Liver (tissue), 9 donors: ENCODE results near the gene SERPINA5. TPM values are rescaled to one million over a fixed set of nuclear protein-coding genes. Genes with fewer than 3 reads are reported as not detected.

Source experiments
- DNase-seq: peaks from one replicate; pipeline ENCODE4 v3.0.0-alpha.2; 2017; ENCODE audit warnings: low spot score
- H3K27ac ChIP-seq, 2 donors: one replicate each; pipeline ENCODE4 v1.7.0; 2013; ENCODE audit warnings: inconsistent platforms in 2 of 2, low read length in 2 of 2, control low read depth in 1 of 2, low read depth in 1 of 2, mild to moderate bottlenecking in 1 of 2
- H3K27me3 ChIP-seq, 4 donors: one replicate each; pipeline versions ENCODE4 v1.6.1 to v1.7.0; 2013; ENCODE audit warnings: low read length in 3 of 4, inconsistent platforms in 1 of 4, mild to moderate bottlenecking in 1 of 4, moderate library complexity in 1 of 4; ENCODE audit not compliant: control insufficient read depth in 4 of 4, insufficient read depth in 4 of 4
- H3K36me3 ChIP-seq, 4 donors: one replicate each; pipeline versions ENCODE4 v1.6.1 to v1.7.0; 2013; ENCODE audit warnings: low read length in 3 of 4, mild to moderate bottlenecking in 3 of 4, low read depth in 1 of 4, moderate library complexity in 1 of 4; ENCODE audit not compliant: control insufficient read depth in 4 of 4, insufficient read depth in 3 of 4
- H3K4me1 ChIP-seq, 4 donors: one replicate each; pipeline versions ENCODE4 v1.6.1 to v1.7.0; 2013; ENCODE audit warnings: low read length in 3 of 4, mild to moderate bottlenecking in 3 of 4, moderate library complexity in 1 of 4; ENCODE audit not compliant: control insufficient read depth in 4 of 4, insufficient read depth in 4 of 4
- H3K4me3 ChIP-seq, 3 donors: one replicate each; pipeline versions ENCODE4 v1.6.1 to v1.7.0; 2013; ENCODE audit warnings: low read length in 3 of 3, control low read depth in 1 of 3, low read depth in 1 of 3, mild to moderate bottlenecking in 1 of 3
- H3K9ac ChIP-seq, 2 donors: one replicate each; pipeline ENCODE4 v1.7.0; 2013; ENCODE audit warnings: low read length in 2 of 2, mild to moderate bottlenecking in 2 of 2, moderate library complexity in 2 of 2, control low read depth in 1 of 2, low read depth in 1 of 2
- H3K9me3 ChIP-seq, 4 donors: one replicate each; pipeline versions ENCODE4 v1.6.1 to v1.7.0; 2013; ENCODE audit warnings: low read length in 3 of 4; ENCODE audit not compliant: control insufficient read depth in 4 of 4
- EGR1 ChIP-seq, 2 donors: IDR thresholded peaks; 2 replicates each; pipeline ENCODE4 v1.6.1; 2016 to 2018; ENCODE audit warnings: antibody characterized with exemption in 2 of 2, low read depth in 2 of 2
- FOXA1 ChIP-seq: IDR thresholded peaks from 2 replicates; pipeline ENCODE4 v1.6.1; 2016; ENCODE audit warnings: antibody characterized with exemption
- FOXA2 ChIP-seq: IDR thresholded peaks from 2 replicates; pipeline ENCODE4 v1.6.1; 2016; ENCODE audit warnings: antibody characterized with exemption
- GABPA ChIP-seq, 2 donors: IDR thresholded peaks in 1 of 2; conservative IDR thresholded peaks in 1 of 2; 2 replicates each; pipeline ENCODE4 v1.6.1; 2016; ENCODE audit warnings: antibody characterized with exemption in 2 of 2, mild to moderate bottlenecking in 1 of 2, moderate library complexity in 1 of 2
- HNF4A ChIP-seq, 2 donors: conservative IDR thresholded peaks; 2 replicates each; pipeline ENCODE4 v1.6.1; 2016; ENCODE audit warnings: antibody characterized with exemption in 2 of 2, mild to moderate bottlenecking in 2 of 2
- HNF4G ChIP-seq: IDR thresholded peaks from 2 replicates; pipeline ENCODE4 v1.6.1; 2016; ENCODE audit warnings: antibody characterized with exemption
- JUND ChIP-seq, 2 donors: IDR thresholded peaks; 2 replicates each; pipeline ENCODE4 v1.6.1; 2016; ENCODE audit warnings: antibody characterized with exemption in 2 of 2
- NR2F2 ChIP-seq: IDR thresholded peaks from 2 replicates; pipeline ENCODE4 v1.6.1; 2016; ENCODE audit warnings: antibody characterized with exemption
- RAD21 ChIP-seq, 2 donors: IDR thresholded peaks; 2 replicates each; pipeline ENCODE4 v1.6.1; 2016; ENCODE audit warnings: antibody characterized with exemption in 2 of 2, mild to moderate bottlenecking in 2 of 2
- RXRA ChIP-seq, 2 donors: IDR thresholded peaks; 2 replicates each; pipeline ENCODE4 v1.6.1; 2017 to 2018; ENCODE audit warnings: antibody characterized with exemption in 2 of 2, mild to moderate bottlenecking in 1 of 2
- SP1 ChIP-seq: IDR thresholded peaks from 2 replicates; pipeline ENCODE4 v1.6.1; 2018; ENCODE audit warnings: antibody characterized with exemption, mild to moderate bottlenecking
- TAF1 ChIP-seq: conservative IDR thresholded peaks from 2 replicates; pipeline ENCODE4 v1.6.1; 2016; ENCODE audit warnings: antibody characterized with exemption, mild to moderate bottlenecking
- YY1 ChIP-seq: IDR thresholded peaks from 2 replicates; pipeline ENCODE4 v1.6.1; 2016; ENCODE audit warnings: antibody characterized with exemption, mild to moderate bottlenecking
- WGBS: extraction: QIAGEN DNeasy Blood & Tissue Kit; methylation state at CpG from one replicate; pipeline ENCODE4 v1.1.7; 2013; 5-methylcytosine and 5-hydroxymethylcytosine counted together
- polyA plus RNA-seq, 2 donors: library from polyadenylated mRNA; stranded (reverse) in 1 of 2; unstranded in 1 of 2; fragments of 200-250 nt in 1 of 2; fragments of >200 nt in 1 of 2; fragmentation: Nextera tagmentation in 1 of 2; extraction: Ambion mirVana in 1 of 2; gene quantifications; one replicate each; pipeline versions ENCODE4 v1.2.1 to v1.2.3, GENCODE V29; 2013 to 2015
- total RNA-seq, 2 donors: library from RNA; depleted of rRNA; stranded (reverse); fragments of >200 nt; gene quantifications; one replicate each; pipeline ENCODE4 v1.2.3, GENCODE V29; 2014
- TF ChIP-seq, protein P1 (sequence below): IDR thresholded peaks from 2 replicates; pipeline ENCODE4 v1.6.1; 2016; ENCODE audit warnings: antibody characterized with exemption
- TF ChIP-seq, protein P2 (sequence below): IDR thresholded peaks from 2 replicates; pipeline ENCODE4 v1.6.1; 2016; ENCODE audit warnings: antibody characterized with exemption
- TF ChIP-seq, protein P3 (sequence below): IDR thresholded peaks from 2 replicates; pipeline ENCODE4 v1.6.1; 2016; ENCODE audit warnings: antibody characterized with exemption
- TF ChIP-seq, protein P4 (sequence below): IDR thresholded peaks from 2 replicates; pipeline ENCODE4 v1.6.1; 2016; ENCODE audit warnings: antibody characterized with exemption, mild to moderate bottlenecking
- TF ChIP-seq, protein P5 (sequence below): fragments of 150-350 bp; IDR thresholded peaks from 2 replicates; pipeline ENCODE4 v1.5.1; 2017; ENCODE audit warnings: improper control_type of control experiment, low read depth, low read length; ENCODE audit not compliant: missing input control
- donor health status: healthy.
- donor health status: healthy.
- donor health status: healthy.
- donor health status: healthy.
- donor health status: healthy.

The SERPINA5 gene
- total and polyA plus RNA-seq, 4 donors: 37.0 to 250 (median 84.0) TPM

DNA sequence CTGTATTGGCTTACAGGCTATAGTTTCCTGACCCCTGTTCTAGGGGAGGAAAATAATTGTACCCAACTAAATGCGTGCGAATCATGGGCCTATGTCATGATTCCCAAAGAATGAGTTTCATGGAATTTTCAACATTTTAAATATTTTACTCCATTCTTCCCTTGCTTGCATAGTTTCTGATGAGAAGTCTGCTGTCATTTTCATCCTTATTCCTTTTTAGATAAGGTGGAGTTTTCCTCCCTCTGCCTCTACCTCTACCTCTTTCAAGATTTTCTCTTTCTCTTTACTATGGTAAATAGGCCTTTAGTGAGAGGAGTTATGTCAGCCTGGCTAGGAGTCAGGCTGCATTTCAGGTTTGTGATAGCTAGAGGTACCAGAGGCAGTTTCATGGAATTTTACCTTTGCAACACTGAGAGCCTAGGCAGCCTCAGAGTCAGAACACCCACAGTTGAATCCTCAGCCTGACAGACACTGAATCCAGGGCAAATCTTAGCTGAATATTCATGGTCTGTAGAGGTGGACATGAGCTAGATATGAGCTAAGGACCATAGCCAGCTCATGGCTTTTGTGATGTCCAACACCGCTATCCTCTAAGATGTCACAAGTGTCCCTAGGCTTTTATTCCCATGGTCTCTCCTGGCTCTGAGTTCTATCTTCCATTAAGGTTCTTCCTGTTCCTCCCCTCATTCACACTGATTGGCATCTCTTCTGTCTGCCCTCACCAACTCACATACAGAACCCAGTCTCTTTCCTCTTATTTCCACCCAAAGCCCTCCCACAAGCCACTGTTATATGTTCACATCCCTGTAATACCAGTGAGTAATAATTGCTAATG, 37.0 kb downstream of the SERPINA5 start:
- DNase-seq: no peak
- Histone ChIP-seq H3K9me3 (no peaks in the 10 kb centered on the region), H3K9ac (no peak overlapping the region), H3K27ac (no peak overlapping the region), H3K27me3 (no peaks in the 10 kb centered on the region), H3K4me1 (peaks cover 0 to 41% (median 10%) of the 10 kb centered on the region in 4 donors), H3K4me3 (peak overlapping the region; percentile 16 to 99 (median 60)), H3K36me3 (peaks cover 8 to 93% (median 72%) of the 10 kb centered on the region in 4 donors)
- WGBS: 74% methylated on average over 3 of the region's 3 CpGs
- TF ChIP-seq HNF4A (conservative IDR thresholded peaks at IDR 0.05): no peak

DNA sequence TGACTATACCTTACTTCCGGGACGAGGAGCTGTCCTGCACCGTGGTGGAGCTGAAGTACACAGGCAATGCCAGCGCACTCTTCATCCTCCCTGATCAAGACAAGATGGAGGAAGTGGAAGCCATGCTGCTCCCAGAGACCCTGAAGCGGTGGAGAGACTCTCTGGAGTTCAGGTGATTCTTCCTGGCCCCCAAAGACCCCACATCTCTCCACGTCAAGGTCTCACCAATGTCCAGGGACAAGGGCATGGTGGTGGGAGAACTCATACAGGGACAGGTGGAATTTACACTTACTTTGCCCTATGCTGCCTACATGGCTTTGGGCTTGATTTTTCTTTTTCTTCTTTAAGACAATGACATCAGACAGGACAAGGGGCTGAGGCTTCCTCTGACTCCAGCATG, 38.1 kb downstream of the SERPINA5 start:
- no peak for DNase-seq
- Histone ChIP-seq H3K4me1 (peaks cover 0 to 35% (median 8%) of the 10 kb centered on the region in 4 donors), H3K27me3 (no peaks in the 10 kb centered on the region), H3K9me3 (no peaks in the 10 kb centered on the region), H3K36me3 (peaks cover 8 to 89% (median 71%) of the 10 kb centered on the region in 4 donors), H3K27ac (no peak overlapping the region), H3K9ac (no peak overlapping the region), H3K4me3 (no peak overlapping the region)
- TF ChIP-seq JUND (IDR thresholded peaks at IDR 0.05): no peak
- TF ChIP-seq FOXA2: no peak
- TF ChIP-seq, protein P1, sequence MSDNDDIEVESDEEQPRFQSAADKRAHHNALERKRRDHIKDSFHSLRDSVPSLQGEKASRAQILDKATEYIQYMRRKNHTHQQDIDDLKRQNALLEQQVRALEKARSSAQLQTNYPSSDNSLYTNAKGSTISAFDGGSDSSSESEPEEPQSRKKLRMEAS: no peak
- TF ChIP-seq GABPA (IDR thresholded peaks at IDR 0.05 in 1 of 2, conservative IDR thresholded peaks at IDR 0.05 in 1 of 2): no peak
- TF ChIP-seq, protein P2, sequence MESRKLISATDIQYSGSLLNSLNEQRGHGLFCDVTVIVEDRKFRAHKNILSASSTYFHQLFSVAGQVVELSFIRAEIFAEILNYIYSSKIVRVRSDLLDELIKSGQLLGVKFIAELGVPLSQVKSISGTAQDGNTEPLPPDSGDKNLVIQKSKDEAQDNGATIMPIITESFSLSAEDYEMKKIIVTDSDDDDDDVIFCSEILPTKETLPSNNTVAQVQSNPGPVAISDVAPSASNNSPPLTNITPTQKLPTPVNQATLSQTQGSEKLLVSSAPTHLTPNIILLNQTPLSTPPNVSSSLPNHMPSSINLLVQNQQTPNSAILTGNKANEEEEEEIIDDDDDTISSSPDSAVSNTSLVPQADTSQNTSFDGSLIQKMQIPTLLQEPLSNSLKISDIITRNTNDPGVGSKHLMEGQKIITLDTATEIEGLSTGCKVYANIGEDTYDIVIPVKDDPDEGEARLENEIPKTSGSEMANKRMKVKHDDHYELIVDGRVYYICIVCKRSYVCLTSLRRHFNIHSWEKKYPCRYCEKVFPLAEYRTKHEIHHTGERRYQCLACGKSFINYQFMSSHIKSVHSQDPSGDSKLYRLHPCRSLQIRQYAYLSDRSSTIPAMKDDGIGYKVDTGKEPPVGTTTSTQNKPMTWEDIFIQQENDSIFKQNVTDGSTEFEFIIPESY: no peak
- TF ChIP-seq, protein P3, sequence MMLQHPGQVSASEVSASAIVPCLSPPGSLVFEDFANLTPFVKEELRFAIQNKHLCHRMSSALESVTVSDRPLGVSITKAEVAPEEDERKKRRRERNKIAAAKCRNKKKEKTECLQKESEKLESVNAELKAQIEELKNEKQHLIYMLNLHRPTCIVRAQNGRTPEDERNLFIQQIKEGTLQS: no peak
- TF ChIP-seq EGR1 (IDR thresholded peaks at IDR 0.05; ENCODE audit: low read depth in 2 of 2): no peak
- TF ChIP-seq YY1: no peak
- TF ChIP-seq, protein P4, sequence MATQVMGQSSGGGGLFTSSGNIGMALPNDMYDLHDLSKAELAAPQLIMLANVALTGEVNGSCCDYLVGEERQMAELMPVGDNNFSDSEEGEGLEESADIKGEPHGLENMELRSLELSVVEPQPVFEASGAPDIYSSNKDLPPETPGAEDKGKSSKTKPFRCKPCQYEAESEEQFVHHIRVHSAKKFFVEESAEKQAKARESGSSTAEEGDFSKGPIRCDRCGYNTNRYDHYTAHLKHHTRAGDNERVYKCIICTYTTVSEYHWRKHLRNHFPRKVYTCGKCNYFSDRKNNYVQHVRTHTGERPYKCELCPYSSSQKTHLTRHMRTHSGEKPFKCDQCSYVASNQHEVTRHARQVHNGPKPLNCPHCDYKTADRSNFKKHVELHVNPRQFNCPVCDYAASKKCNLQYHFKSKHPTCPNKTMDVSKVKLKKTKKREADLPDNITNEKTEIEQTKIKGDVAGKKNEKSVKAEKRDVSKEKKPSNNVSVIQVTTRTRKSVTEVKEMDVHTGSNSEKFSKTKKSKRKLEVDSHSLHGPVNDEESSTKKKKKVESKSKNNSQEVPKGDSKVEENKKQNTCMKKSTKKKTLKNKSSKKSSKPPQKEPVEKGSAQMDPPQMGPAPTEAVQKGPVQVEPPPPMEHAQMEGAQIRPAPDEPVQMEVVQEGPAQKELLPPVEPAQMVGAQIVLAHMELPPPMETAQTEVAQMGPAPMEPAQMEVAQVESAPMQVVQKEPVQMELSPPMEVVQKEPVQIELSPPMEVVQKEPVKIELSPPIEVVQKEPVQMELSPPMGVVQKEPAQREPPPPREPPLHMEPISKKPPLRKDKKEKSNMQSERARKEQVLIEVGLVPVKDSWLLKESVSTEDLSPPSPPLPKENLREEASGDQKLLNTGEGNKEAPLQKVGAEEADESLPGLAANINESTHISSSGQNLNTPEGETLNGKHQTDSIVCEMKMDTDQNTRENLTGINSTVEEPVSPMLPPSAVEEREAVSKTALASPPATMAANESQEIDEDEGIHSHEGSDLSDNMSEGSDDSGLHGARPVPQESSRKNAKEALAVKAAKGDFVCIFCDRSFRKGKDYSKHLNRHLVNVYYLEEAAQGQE: no peak
- TF ChIP-seq RXRA (IDR thresholded peaks at IDR 0.05): no peak
- TF ChIP-seq HNF4A (conservative IDR thresholded peaks at IDR 0.05): no peak
- no peak for TF ChIP-seq SP1
- TF ChIP-seq FOXA1: no peak
- TF ChIP-seq NR2F2: no peak
- no peak for TF ChIP-seq RAD21 (IDR thresholded peaks at IDR 0.05)
- TF ChIP-seq, protein P5, sequence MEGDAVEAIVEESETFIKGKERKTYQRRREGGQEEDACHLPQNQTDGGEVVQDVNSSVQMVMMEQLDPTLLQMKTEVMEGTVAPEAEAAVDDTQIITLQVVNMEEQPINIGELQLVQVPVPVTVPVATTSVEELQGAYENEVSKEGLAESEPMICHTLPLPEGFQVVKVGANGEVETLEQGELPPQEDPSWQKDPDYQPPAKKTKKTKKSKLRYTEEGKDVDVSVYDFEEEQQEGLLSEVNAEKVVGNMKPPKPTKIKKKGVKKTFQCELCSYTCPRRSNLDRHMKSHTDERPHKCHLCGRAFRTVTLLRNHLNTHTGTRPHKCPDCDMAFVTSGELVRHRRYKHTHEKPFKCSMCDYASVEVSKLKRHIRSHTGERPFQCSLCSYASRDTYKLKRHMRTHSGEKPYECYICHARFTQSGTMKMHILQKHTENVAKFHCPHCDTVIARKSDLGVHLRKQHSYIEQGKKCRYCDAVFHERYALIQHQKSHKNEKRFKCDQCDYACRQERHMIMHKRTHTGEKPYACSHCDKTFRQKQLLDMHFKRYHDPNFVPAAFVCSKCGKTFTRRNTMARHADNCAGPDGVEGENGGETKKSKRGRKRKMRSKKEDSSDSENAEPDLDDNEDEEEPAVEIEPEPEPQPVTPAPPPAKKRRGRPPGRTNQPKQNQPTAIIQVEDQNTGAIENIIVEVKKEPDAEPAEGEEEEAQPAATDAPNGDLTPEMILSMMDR: no peak
- no peak for TF ChIP-seq HNF4G
- no peak for TF ChIP-seq TAF1
- 90% methylated on average over 6 of the region's 6 CpGs for WGBS
